Keratinocyte (primary cell): ENCODE measurements around the gene MYH15.

Experiments
- EZH2 ChIP-seq: IDR thresholded peaks from one replicate; pipeline ENCODE4 v1.6.1; 2012; ENCODE audit warnings: inconsistent platforms, mild to moderate bottlenecking, low read length, moderate library complexity
- TF ChIP-seq, protein P1 (sequence below), 3 experiments: IDR thresholded peaks in 1 of 3; conservative IDR thresholded peaks in 1 of 3; optimal IDR thresholded peaks in 1 of 3; 2 replicates in 2 of 3; 3 replicates in 1 of 3; pipeline versions ENCODE3 to v1.5.1; 2011; ENCODE audit warnings: low read length in 3 of 3, mild to moderate bottlenecking in 3 of 3, moderate library complexity in 2 of 3, control low read depth in 1 of 3, inconsistent platforms in 1 of 3; ENCODE audit not compliant: insufficient read depth in 2 of 3; ENCODE audit errors: extremely low read depth in 1 of 3

DNA sequence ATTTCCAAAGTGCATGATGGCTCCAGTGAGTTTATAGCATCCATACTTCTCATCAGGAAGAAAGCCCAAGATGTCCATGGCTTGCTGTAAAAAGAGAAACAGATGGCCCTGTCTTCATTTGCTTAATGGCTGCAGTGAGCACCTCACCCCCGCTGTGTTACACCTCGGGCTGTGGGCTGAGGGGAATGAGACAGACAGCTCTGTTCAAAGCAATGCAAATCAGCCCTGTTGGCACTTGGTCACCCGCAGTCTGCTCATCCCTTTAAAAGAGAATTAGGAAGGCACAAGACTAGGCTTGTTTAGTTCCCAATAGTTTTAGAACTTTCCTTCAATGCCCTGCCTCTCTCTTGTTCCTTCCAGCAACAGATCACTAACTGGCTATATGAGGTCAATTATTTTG lies 25.2 kb downstream of the MYH15 start:
- no peak for TF ChIP-seq EZH2
- TF ChIP-seq, protein P1, sequence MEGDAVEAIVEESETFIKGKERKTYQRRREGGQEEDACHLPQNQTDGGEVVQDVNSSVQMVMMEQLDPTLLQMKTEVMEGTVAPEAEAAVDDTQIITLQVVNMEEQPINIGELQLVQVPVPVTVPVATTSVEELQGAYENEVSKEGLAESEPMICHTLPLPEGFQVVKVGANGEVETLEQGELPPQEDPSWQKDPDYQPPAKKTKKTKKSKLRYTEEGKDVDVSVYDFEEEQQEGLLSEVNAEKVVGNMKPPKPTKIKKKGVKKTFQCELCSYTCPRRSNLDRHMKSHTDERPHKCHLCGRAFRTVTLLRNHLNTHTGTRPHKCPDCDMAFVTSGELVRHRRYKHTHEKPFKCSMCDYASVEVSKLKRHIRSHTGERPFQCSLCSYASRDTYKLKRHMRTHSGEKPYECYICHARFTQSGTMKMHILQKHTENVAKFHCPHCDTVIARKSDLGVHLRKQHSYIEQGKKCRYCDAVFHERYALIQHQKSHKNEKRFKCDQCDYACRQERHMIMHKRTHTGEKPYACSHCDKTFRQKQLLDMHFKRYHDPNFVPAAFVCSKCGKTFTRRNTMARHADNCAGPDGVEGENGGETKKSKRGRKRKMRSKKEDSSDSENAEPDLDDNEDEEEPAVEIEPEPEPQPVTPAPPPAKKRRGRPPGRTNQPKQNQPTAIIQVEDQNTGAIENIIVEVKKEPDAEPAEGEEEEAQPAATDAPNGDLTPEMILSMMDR (optimal IDR thresholded peaks at IDR 0.05 in 1 of 3, IDR thresholded peaks at IDR 0.05 in 1 of 3, conservative IDR thresholded peaks at IDR 0.05 in 1 of 3; ENCODE audit: extremely low read depth in 1 of 3, insufficient read depth in 2 of 3, low read length in 3 of 3) = no peak
